Memory B cell (primary cell): Measurements from ENCODE around the gene KIRREL1.

ENCODE experiments used
- ATAC-seq: fragments of 150-1000 bp; cut with Tn5 transposase; 2 replicates; pipeline ENCODE4 v1.10.0; 2021; ENCODE audit warnings: low read depth, mild to moderate bottlenecking, moderate library complexity
- DNase-seq, 2 donors: peaks; one replicate each; pipeline ENCODE4 v3.0.0; 2022; ENCODE audit warnings: low spot score in 2 of 2
- H3K27ac Mint-ChIP-seq: one replicate; pipeline ENCODE4 v1.8.0; 2022; ENCODE audit warnings: mild to moderate bottlenecking, moderate library complexity, mixed read lengths
- H3K27me3 Mint-ChIP-seq: one replicate; pipeline ENCODE4 v1.8.0; 2022; ENCODE audit warnings: mixed read lengths
- H3K36me3 Mint-ChIP-seq: one replicate; pipeline ENCODE4 v1.8.0; 2022; ENCODE audit warnings: mild to moderate bottlenecking, mixed read lengths
- H3K4me1 Mint-ChIP-seq: one replicate; pipeline ENCODE4 v1.8.0; 2022; ENCODE audit warnings: mixed read lengths
- H3K4me3 Mint-ChIP-seq: one replicate; pipeline ENCODE4 v1.8.0; 2022; ENCODE audit warnings: mild to moderate bottlenecking, moderate library complexity, mixed read lengths
- H3K9me3 Mint-ChIP-seq: one replicate; pipeline ENCODE4 v1.8.0; 2022; ENCODE audit warnings: mixed read lengths

The KIRREL1 gene

GRCh38 chr1:157993147-157993917 lies at the start of gene KIRREL1:
Gene KIRREL1 (plus strand): TSS chr1:157993645. CDS start chr1:157993677, 32 bp downstream.
- H3K4me1 Mint-ChIP-seq, result peaks cover 14% of the 10 kb centered on the region
- peaks cover 26% of the 10 kb centered on the region for H3K27me3 Mint-ChIP-seq
- peak in 1 of 2 donors; percentile 36 for DNase-seq
- H3K9me3 Mint-ChIP-seq, result no peaks in the 10 kb centered on the region
- H3K4me3 Mint-ChIP-seq, result peak within 1 kb of the TSS; percentile 89
- ATAC-seq, result peak; percentile 29
- H3K27ac Mint-ChIP-seq, result peak within 1 kb of the TSS; percentile 16
- H3K36me3 Mint-ChIP-seq, result no peaks in the 10 kb centered on the region

- no peak overlapping the region for H3K27ac Mint-ChIP-seq
- H3K36me3 Mint-ChIP-seq, result no peaks in the 10 kb centered on the region
- H3K4me3 Mint-ChIP-seq, result no peak overlapping the region
- peaks cover 16% of the 10 kb centered on the region for H3K4me1 Mint-ChIP-seq
- DNase-seq, result no peak
- H3K27me3 Mint-ChIP-seq, result peaks cover 7% of the 10 kb centered on the region
- H3K9me3 Mint-ChIP-seq, result no peaks in the 10 kb centered on the region
- peak; percentile 63 for ATAC-seq
Measured at GRCh38 chr1:157944663-157945280, 48.7 kb upstream of the KIRREL1 start.

GRCh38 chr1:157948312-157949073 lies 45.0 kb upstream of the KIRREL1 start:
- ATAC-seq (peak; percentile 72), DNase-seq (peak in 1 of 2 donors; percentile 14)
- peaks cover 9% of the 10 kb centered on the region for H3K27me3 Mint-ChIP-seq
- H3K9me3 Mint-ChIP-seq, result no peaks in the 10 kb centered on the region
- H3K27ac Mint-ChIP-seq, result no peak overlapping the region
- H3K36me3 Mint-ChIP-seq, result no peaks in the 10 kb centered on the region
- H3K4me3 Mint-ChIP-seq, result no peak overlapping the region
- peaks cover 16% of the 10 kb centered on the region for H3K4me1 Mint-ChIP-seq

- Mint-ChIP-seq H3K36me3 (no peaks in the 10 kb centered on the region), H3K4me1 (peaks cover 16% of the 10 kb centered on the region), H3K27ac (no peak overlapping the region), H3K4me3 (no peak overlapping the region), H3K9me3 (no peaks in the 10 kb centered on the region), H3K27me3 (peaks cover 9% of the 10 kb centered on the region)
- DNase-seq, result no peak
- no peak for ATAC-seq
Measured at GRCh38 chr1:157949074-157949354, 44.4 kb upstream of the KIRREL1 start.

- Mint-ChIP-seq H3K4me1 (peaks cover 19% of the 10 kb centered on the region), H3K27me3 (peaks cover 9% of the 10 kb centered on the region), H3K4me3 (no peak overlapping the region), H3K27ac (no peak overlapping the region), H3K36me3 (no peaks in the 10 kb centered on the region), H3K9me3 (no peaks in the 10 kb centered on the region)
- ATAC-seq (no peak), DNase-seq (no peak)
Measured at GRCh38 chr1:157951230-157951629, 42.2 kb upstream of the KIRREL1 start.

- Mint-ChIP-seq H3K4me3 (no peak overlapping the region), H3K36me3 (no peaks in the 10 kb centered on the region), H3K9me3 (no peaks in the 10 kb centered on the region), H3K27me3 (peaks cover 14% of the 10 kb centered on the region), H3K27ac (no peak overlapping the region), H3K4me1 (peaks cover 25% of the 10 kb centered on the region)
- DNase-seq (no peak), ATAC-seq (no peak)
Measured at GRCh38 chr1:157952601-157953000, 40.8 kb upstream of the KIRREL1 start.

- Mint-ChIP-seq H3K27ac (no peak overlapping the region), H3K4me1 (peaks cover 16% of the 10 kb centered on the region), H3K36me3 (no peaks in the 10 kb centered on the region), H3K9me3 (no peaks in the 10 kb centered on the region), H3K4me3 (no peak overlapping the region), H3K27me3 (peaks cover 13% of the 10 kb centered on the region)
- no peak for DNase-seq
- ATAC-seq, result no peak
Measured at GRCh38 chr1:157955221-157955620, 38.2 kb upstream of the KIRREL1 start.

GRCh38 chr1:157955857-157956256 lies 37.6 kb upstream of the KIRREL1 start:
- Mint-ChIP-seq H3K27me3 (peaks cover 11% of the 10 kb centered on the region), H3K27ac (no peak overlapping the region), H3K4me1 (peaks cover 16% of the 10 kb centered on the region), H3K4me3 (peak overlapping the region; percentile 1), H3K9me3 (no peaks in the 10 kb centered on the region), H3K36me3 (no peaks in the 10 kb centered on the region)
- no peak for DNase-seq
- ATAC-seq, result peak; percentile 85

GRCh38 chr1:157956732-157957131 lies 36.7 kb upstream of the KIRREL1 start:
- Mint-ChIP-seq H3K27me3 (peaks cover 5% of the 10 kb centered on the region), H3K36me3 (no peaks in the 10 kb centered on the region), H3K27ac (no peak overlapping the region), H3K4me1 (peaks cover 16% of the 10 kb centered on the region), H3K9me3 (no peaks in the 10 kb centered on the region), H3K4me3 (no peak overlapping the region)
- ATAC-seq, result no peak
- DNase-seq, result no peak

GRCh38 chr1:157958263-157958662 lies 35.2 kb upstream of the KIRREL1 start:
- H3K4me3 Mint-ChIP-seq, result no peak overlapping the region
- ATAC-seq (no peak), DNase-seq (no peak)
- no peaks in the 10 kb centered on the region for H3K36me3 Mint-ChIP-seq
- peaks cover 11% of the 10 kb centered on the region for H3K27me3 Mint-ChIP-seq
- no peak overlapping the region for H3K27ac Mint-ChIP-seq
- H3K9me3 Mint-ChIP-seq, result no peaks in the 10 kb centered on the region
- H3K4me1 Mint-ChIP-seq, result peaks cover 20% of the 10 kb centered on the region

GRCh38 chr1:157959750-157960149 lies 33.7 kb upstream of the KIRREL1 start:
- Mint-ChIP-seq H3K36me3 (no peaks in the 10 kb centered on the region), H3K27me3 (peaks cover 13% of the 10 kb centered on the region), H3K4me3 (no peak overlapping the region), H3K4me1 (peaks cover 22% of the 10 kb centered on the region), H3K9me3 (no peaks in the 10 kb centered on the region), H3K27ac (no peak overlapping the region)
- no peak for DNase-seq
- ATAC-seq, result no peak

- Mint-ChIP-seq H3K4me1 (peaks cover 17% of the 10 kb centered on the region), H3K9me3 (no peaks in the 10 kb centered on the region), H3K27ac (no peak overlapping the region), H3K4me3 (no peak overlapping the region), H3K27me3 (peaks cover 14% of the 10 kb centered on the region), H3K36me3 (no peaks in the 10 kb centered on the region)
- ATAC-seq, result no peak
- no peak for DNase-seq
Measured at GRCh38 chr1:157960773-157961172, 32.7 kb upstream of the KIRREL1 start.

GRCh38 chr1:157961805-157962762 lies 31.4 kb upstream of the KIRREL1 start:
- no peaks in the 10 kb centered on the region for H3K9me3 Mint-ChIP-seq
- H3K4me3 Mint-ChIP-seq, result no peak overlapping the region
- H3K4me1 Mint-ChIP-seq, result peaks cover 7% of the 10 kb centered on the region
- no peak for ATAC-seq
- DNase-seq, result no peak
- H3K27me3 Mint-ChIP-seq, result peaks cover 15% of the 10 kb centered on the region
- no peak overlapping the region for H3K27ac Mint-ChIP-seq
- no peaks in the 10 kb centered on the region for H3K36me3 Mint-ChIP-seq
